ENCODE results near the gene IL3.

DNA sequence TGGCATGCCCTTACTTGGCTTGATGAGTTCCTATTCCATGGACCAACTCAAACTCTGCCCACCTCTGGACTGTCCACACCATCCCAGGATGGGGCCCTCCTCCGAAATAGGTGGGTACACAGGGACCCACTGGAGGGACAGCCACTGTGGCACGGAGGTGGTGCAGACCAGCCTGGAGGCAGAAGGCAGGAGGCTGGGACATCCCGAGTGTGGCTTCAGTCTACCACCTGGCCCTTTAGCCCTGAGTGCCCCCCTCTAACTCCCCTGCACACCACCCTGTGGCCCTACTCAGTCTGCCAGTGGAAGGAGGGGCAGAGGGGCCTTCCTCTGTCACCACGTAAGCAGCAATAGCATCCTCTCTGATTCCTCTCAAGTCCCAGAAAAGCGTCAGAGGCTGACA lies 3.7 kb downstream of the IL3 start:
- TF ChIP-seq POLR2AphosphoS5 (IDR thresholded peaks at IDR 0.05; ENCODE audit: borderline replicate concordance, low read depth, low read length) (no peak), EZH2 (IDR thresholded peaks at IDR 0.05) (no peak), FOXP2 (optimal IDR thresholded peaks at IDR 0.05; ENCODE audit: control extremely low read depth, extremely low read length, insufficient read depth) (no peak)
